ENCODE results near the gene MYO6.

The MYO6 gene

GRCh38 chr6:75791881-75792280 lies 42.8 kb downstream of the MYO6 start:
- Histone ChIP-seq H3K79me2 (ENCODE audit: insufficient read depth, low read length) (no peaks in the 10 kb centered on the region), H2AFZ (ENCODE audit: low read length) (no peak overlapping the region), H3K27me3 (ENCODE audit: insufficient read depth, low read length, poor library complexity, severe bottlenecking) (no peaks in the 10 kb centered on the region)

GRCh38 chr6:75794351-75794846 lies 45.4 kb downstream of the MYO6 start:
- no peaks in the 10 kb centered on the region for H4K20me1 ChIP-seq (ENCODE audit: insufficient read depth, low read length, poor library complexity, severe bottlenecking)
- no peak overlapping the region for H3K9ac ChIP-seq (ENCODE audit: low read depth, low read length, poor library complexity, severe bottlenecking)
- H3K9me2 ChIP-seq (replicated peaks; ENCODE audit: low read depth, low read length): no peaks in the 10 kb centered on the region
- H3F3A ChIP-seq (ENCODE audit: low read depth): no peaks in the 10 kb centered on the region
- no peaks in the 10 kb centered on the region for H3K79me2 ChIP-seq (ENCODE audit: insufficient read depth, low read length)
- H3K27me3 ChIP-seq (ENCODE audit: insufficient read depth, low read length, poor library complexity, severe bottlenecking): no peaks in the 10 kb centered on the region
- no peak for TF ChIP-seq CTCF (conservative IDR thresholded peaks at IDR 0.05; ENCODE audit: low read length)
- no peak for TF ChIP-seq EZH2phosphoT487 (IDR thresholded peaks at IDR 0.05; ENCODE audit: borderline replicate concordance)
- H3K36me3 ChIP-seq (ENCODE audit: insufficient read depth, low read length): no peaks in the 10 kb centered on the region
- no peak overlapping the region for H3K4me3 ChIP-seq (ENCODE audit: low read length, poor library complexity, severe bottlenecking)
- no peak overlapping the region for H3K4me2 ChIP-seq (ENCODE audit: low read depth, low read length, poor library complexity, severe bottlenecking)
- H2AFZ ChIP-seq (ENCODE audit: low read length): no peak overlapping the region
- H3K9me3 ChIP-seq (ENCODE audit: insufficient read depth, low read depth, low read length): no peaks in the 10 kb centered on the region
- H3K4me1 ChIP-seq (ENCODE audit: insufficient read depth, low read length, poor library complexity, severe bottlenecking): no peaks in the 10 kb centered on the region

More at GRCh38 chr6:75791881-75792280, 42.8 kb downstream of the MYO6 start:
- Histone ChIP-seq H3K9ac (ENCODE audit: low read depth, low read length, poor library complexity, severe bottlenecking) (no peak overlapping the region), H3K4me1 (ENCODE audit: insufficient read depth, low read length, poor library complexity, severe bottlenecking) (no peaks in the 10 kb centered on the region), H3K4me2 (ENCODE audit: low read depth, low read length, poor library complexity, severe bottlenecking) (no peak overlapping the region), H3K9me2 (replicated peaks; ENCODE audit: low read depth, low read length) (no peaks in the 10 kb centered on the region), H4K20me1 (ENCODE audit: insufficient read depth, low read length, poor library complexity, severe bottlenecking) (no peaks in the 10 kb centered on the region), H3K36me3 (ENCODE audit: insufficient read depth, low read length) (no peaks in the 10 kb centered on the region), H3F3A (ENCODE audit: low read depth) (no peaks in the 10 kb centered on the region), H3K9me3 (ENCODE audit: insufficient read depth, low read depth, low read length) (no peaks in the 10 kb centered on the region), H3K4me3 (ENCODE audit: low read length, poor library complexity, severe bottlenecking) (no peak overlapping the region)
- TF ChIP-seq CTCF (conservative IDR thresholded peaks at IDR 0.05; ENCODE audit: low read length): no peak
- TF ChIP-seq EZH2phosphoT487 (IDR thresholded peaks at IDR 0.05; ENCODE audit: borderline replicate concordance): no peak

GRCh38 chr6:75794954-75795739 lies 46.1 kb downstream of the MYO6 start:
- Histone ChIP-seq H3K4me1 (ENCODE audit: insufficient read depth, low read length, poor library complexity, severe bottlenecking) (no peaks in the 10 kb centered on the region), H3K9me3 (ENCODE audit: insufficient read depth, low read depth, low read length) (no peaks in the 10 kb centered on the region), H3K36me3 (ENCODE audit: insufficient read depth, low read length) (no peaks in the 10 kb centered on the region), H3K27me3 (ENCODE audit: insufficient read depth, low read length, poor library complexity, severe bottlenecking) (no peaks in the 10 kb centered on the region), H3K79me2 (ENCODE audit: insufficient read depth, low read length) (no peaks in the 10 kb centered on the region), H3K4me2 (ENCODE audit: low read depth, low read length, poor library complexity, severe bottlenecking) (no peak overlapping the region), H3K9me2 (replicated peaks; ENCODE audit: low read depth, low read length) (no peaks in the 10 kb centered on the region), H3F3A (ENCODE audit: low read depth) (no peaks in the 10 kb centered on the region), H4K20me1 (ENCODE audit: insufficient read depth, low read length, poor library complexity, severe bottlenecking) (no peaks in the 10 kb centered on the region), H2AFZ (ENCODE audit: low read length) (no peak overlapping the region), H3K4me3 (ENCODE audit: low read length, poor library complexity, severe bottlenecking) (no peak overlapping the region), H3K9ac (ENCODE audit: low read depth, low read length, poor library complexity, severe bottlenecking) (no peak overlapping the region)
- TF ChIP-seq CTCF (conservative IDR thresholded peaks at IDR 0.05; ENCODE audit: low read length): no peak
- no peak for TF ChIP-seq EZH2phosphoT487 (IDR thresholded peaks at IDR 0.05; ENCODE audit: borderline replicate concordance)

Measured in Loucy (cell line).